Keratinocyte (primary cell): ENCODE results near the gene KCNJ14.

ENCODE experiments used
- CTCF ChIP-seq, 3 experiments: IDR thresholded peaks in 1 of 3; conservative IDR thresholded peaks in 1 of 3; optimal IDR thresholded peaks in 1 of 3; 2 replicates in 2 of 3; 3 replicates in 1 of 3; pipeline versions ENCODE3 to v1.5.1; 2011; ENCODE audit warnings: low read length in 3 of 3, mild to moderate bottlenecking in 3 of 3, moderate library complexity in 2 of 3, control low read depth in 1 of 3, inconsistent platforms in 1 of 3; ENCODE audit not compliant: insufficient read depth in 2 of 3; ENCODE audit errors: extremely low read depth in 1 of 3
- EZH2 ChIP-seq: IDR thresholded peaks from one replicate; pipeline ENCODE4 v1.6.1; 2012; ENCODE audit warnings: inconsistent platforms, mild to moderate bottlenecking, low read length, moderate library complexity

GRCh38 chr19:48502350-48503018 is 47.1 kb downstream of the KCNJ14 start:
- TF ChIP-seq CTCF (optimal IDR thresholded peaks at IDR 0.05 in 1 of 3, IDR thresholded peaks at IDR 0.05 in 1 of 3, conservative IDR thresholded peaks at IDR 0.05 in 1 of 3; ENCODE audit: extremely low read depth in 1 of 3, insufficient read depth in 2 of 3, low read length in 3 of 3) (no peak), EZH2 (no peak)
